Measurements from ENCODE around the gene STAP2.

The STAP2 gene

GRCh38 chr19:4343370-4344307, 5.0 kb upstream of the STAP2 start, which contains the start of gene MPND:
TSS of gene MPND (plus strand) at chr19:4343562. CDS start at chr19:4343594, 32 bp downstream.
- Histone ChIP-seq H3K4me1 (ENCODE audit: insufficient read depth, low read length, severe bottlenecking) (peaks cover 14% of the 10 kb centered on the region), H3K36me3 (ENCODE audit: insufficient read depth, low read length) (peaks cover 15% of the 10 kb centered on the region), H3F3A (ENCODE audit: insufficient read depth, low read length) (no peaks in the 10 kb centered on the region), H3K79me2 (ENCODE audit: insufficient read depth, low read length) (no peaks in the 10 kb centered on the region), H3K4me3 (ENCODE audit: low read depth, low read length, poor library complexity, severe bottlenecking) (peak within 1 kb of the TSS; percentile 87), H3K9me3 (ENCODE audit: low read length) (no peaks in the 10 kb centered on the region), H3K27me3 (ENCODE audit: insufficient read depth, low read length) (no peaks in the 10 kb centered on the region), H2AFZ (ENCODE audit: low read length) (peak within 1 kb of the TSS; percentile 93), H4K20me1 (ENCODE audit: insufficient read depth, low read length) (no peaks in the 10 kb centered on the region), H3K9ac (ENCODE audit: low read length) (peak within 1 kb of the TSS; percentile 87), H3K27ac (ENCODE audit: low read depth, low read length, poor library complexity, severe bottlenecking) (peak within 1 kb of the TSS; percentile 86), H3K4me2 (ENCODE audit: low read length) (peak within 1 kb of the TSS; percentile 79), H3K9me2 (ENCODE audit: low read depth, low read length) (no peaks in the 10 kb centered on the region)
- TF ChIP-seq CTCF (IDR thresholded peaks at IDR 0.05; ENCODE audit: low read length) = no peak
- TF ChIP-seq EZH2 (IDR thresholded peaks at IDR 0.05; ENCODE audit: borderline replicate concordance, low read length) = no peak

GRCh38 chr19:4342615-4343369, 4.2 kb upstream of the STAP2 start:
- Histone ChIP-seq H3K4me1 (ENCODE audit: insufficient read depth, low read length, severe bottlenecking) (peaks cover 22% of the 10 kb centered on the region), H3K27me3 (ENCODE audit: insufficient read depth, low read length) (no peaks in the 10 kb centered on the region), H3K27ac (ENCODE audit: low read depth, low read length, poor library complexity, severe bottlenecking) (peak overlapping the region; percentile 86), H2AFZ (ENCODE audit: low read length) (peak overlapping the region; percentile 93), H3K9me3 (ENCODE audit: low read length) (no peaks in the 10 kb centered on the region), H3K4me2 (ENCODE audit: low read length) (peak overlapping the region; percentile 79), H3K36me3 (ENCODE audit: insufficient read depth, low read length) (peaks cover 14% of the 10 kb centered on the region), H3K9ac (ENCODE audit: low read length) (peak overlapping the region; percentile 87), H3K79me2 (ENCODE audit: insufficient read depth, low read length) (no peaks in the 10 kb centered on the region), H3F3A (ENCODE audit: insufficient read depth, low read length) (no peaks in the 10 kb centered on the region), H3K9me2 (ENCODE audit: low read depth, low read length) (no peaks in the 10 kb centered on the region), H3K4me3 (ENCODE audit: low read depth, low read length, poor library complexity, severe bottlenecking) (peak overlapping the region; percentile 87), H4K20me1 (ENCODE audit: insufficient read depth, low read length) (no peaks in the 10 kb centered on the region)
- no peak for TF ChIP-seq EZH2 (IDR thresholded peaks at IDR 0.05; ENCODE audit: borderline replicate concordance, low read length)
- TF ChIP-seq CTCF (IDR thresholded peaks at IDR 0.05; ENCODE audit: low read length) = peak; percentile 27; the same call in 1 of the 2 replicates

- Histone ChIP-seq H3K27ac (ENCODE audit: low read depth, low read length, poor library complexity, severe bottlenecking) (peak overlapping the region; percentile 21), H3K79me2 (ENCODE audit: insufficient read depth, low read length) (no peaks in the 10 kb centered on the region), H3K36me3 (ENCODE audit: insufficient read depth, low read length) (peaks cover 9% of the 10 kb centered on the region; the same call in 1 of the 2 replicates), H3K4me2 (ENCODE audit: low read length) (peak overlapping the region; percentile 79), H3K4me1 (ENCODE audit: insufficient read depth, low read length, severe bottlenecking) (peaks cover 22% of the 10 kb centered on the region), H3K4me3 (ENCODE audit: low read depth, low read length, poor library complexity, severe bottlenecking) (peak overlapping the region; percentile 87), H4K20me1 (ENCODE audit: insufficient read depth, low read length) (no peaks in the 10 kb centered on the region), H3K27me3 (ENCODE audit: insufficient read depth, low read length) (no peaks in the 10 kb centered on the region), H3K9me3 (ENCODE audit: low read length) (no peaks in the 10 kb centered on the region), H2AFZ (ENCODE audit: low read length) (no peak overlapping the region), H3F3A (ENCODE audit: insufficient read depth, low read length) (no peaks in the 10 kb centered on the region), H3K9ac (ENCODE audit: low read length) (peak overlapping the region; percentile 70), H3K9me2 (ENCODE audit: low read depth, low read length) (no peaks in the 10 kb centered on the region)
- no peak for TF ChIP-seq CTCF (IDR thresholded peaks at IDR 0.05; ENCODE audit: low read length)
- no peak for TF ChIP-seq EZH2 (IDR thresholded peaks at IDR 0.05; ENCODE audit: borderline replicate concordance, low read length)
Measured at GRCh38 chr19:4342314-4342614, 3.6 kb upstream of the STAP2 start.
